ENCODE measurements around the gene TAF9.

DNA sequence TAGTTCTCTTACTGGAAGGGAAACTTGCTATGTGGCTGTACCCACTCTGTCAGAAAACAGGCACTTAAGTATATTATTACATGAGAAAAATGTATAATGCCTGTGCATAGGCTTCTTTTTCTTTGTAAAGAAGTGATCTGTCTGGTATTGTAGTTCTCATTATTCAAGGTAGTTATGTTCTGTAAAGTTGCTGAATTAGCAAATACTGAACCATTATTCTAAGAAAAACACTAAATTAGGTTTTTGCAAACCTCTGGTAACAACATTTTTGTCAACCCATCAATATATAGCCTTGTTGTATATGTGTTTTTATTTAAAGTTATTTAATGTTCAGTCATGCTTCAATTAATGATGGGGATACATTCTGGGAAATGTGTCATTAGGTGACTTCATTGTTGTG is 9.1 kb upstream of the TAF9 start:
- TF ChIP-seq, protein P1, sequence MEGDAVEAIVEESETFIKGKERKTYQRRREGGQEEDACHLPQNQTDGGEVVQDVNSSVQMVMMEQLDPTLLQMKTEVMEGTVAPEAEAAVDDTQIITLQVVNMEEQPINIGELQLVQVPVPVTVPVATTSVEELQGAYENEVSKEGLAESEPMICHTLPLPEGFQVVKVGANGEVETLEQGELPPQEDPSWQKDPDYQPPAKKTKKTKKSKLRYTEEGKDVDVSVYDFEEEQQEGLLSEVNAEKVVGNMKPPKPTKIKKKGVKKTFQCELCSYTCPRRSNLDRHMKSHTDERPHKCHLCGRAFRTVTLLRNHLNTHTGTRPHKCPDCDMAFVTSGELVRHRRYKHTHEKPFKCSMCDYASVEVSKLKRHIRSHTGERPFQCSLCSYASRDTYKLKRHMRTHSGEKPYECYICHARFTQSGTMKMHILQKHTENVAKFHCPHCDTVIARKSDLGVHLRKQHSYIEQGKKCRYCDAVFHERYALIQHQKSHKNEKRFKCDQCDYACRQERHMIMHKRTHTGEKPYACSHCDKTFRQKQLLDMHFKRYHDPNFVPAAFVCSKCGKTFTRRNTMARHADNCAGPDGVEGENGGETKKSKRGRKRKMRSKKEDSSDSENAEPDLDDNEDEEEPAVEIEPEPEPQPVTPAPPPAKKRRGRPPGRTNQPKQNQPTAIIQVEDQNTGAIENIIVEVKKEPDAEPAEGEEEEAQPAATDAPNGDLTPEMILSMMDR (IDR thresholded peaks at IDR 0.05; ENCODE audit: poor library complexity, severe bottlenecking), result no peak
- TF ChIP-seq MXI1 (conservative IDR thresholded peaks at IDR 0.05; ENCODE audit: poor library complexity, severe bottlenecking) (no peak), EZH2 (IDR thresholded peaks at IDR 0.05; ENCODE audit: borderline replicate concordance, insufficient read depth, low read length, poor library complexity, severe bottlenecking) (no peak), RAD21 (conservative IDR thresholded peaks at IDR 0.05) (no peak), POLR2AphosphoS5 (IDR thresholded peaks at IDR 0.05) (no peak), EP300 (conservative IDR thresholded peaks at IDR 0.05; ENCODE audit: poor library complexity, severe bottlenecking) (no peak), SMC3 (conservative IDR thresholded peaks at IDR 0.05; ENCODE audit: poor library complexity) (no peak)
- TF ChIP-seq, protein P2, sequence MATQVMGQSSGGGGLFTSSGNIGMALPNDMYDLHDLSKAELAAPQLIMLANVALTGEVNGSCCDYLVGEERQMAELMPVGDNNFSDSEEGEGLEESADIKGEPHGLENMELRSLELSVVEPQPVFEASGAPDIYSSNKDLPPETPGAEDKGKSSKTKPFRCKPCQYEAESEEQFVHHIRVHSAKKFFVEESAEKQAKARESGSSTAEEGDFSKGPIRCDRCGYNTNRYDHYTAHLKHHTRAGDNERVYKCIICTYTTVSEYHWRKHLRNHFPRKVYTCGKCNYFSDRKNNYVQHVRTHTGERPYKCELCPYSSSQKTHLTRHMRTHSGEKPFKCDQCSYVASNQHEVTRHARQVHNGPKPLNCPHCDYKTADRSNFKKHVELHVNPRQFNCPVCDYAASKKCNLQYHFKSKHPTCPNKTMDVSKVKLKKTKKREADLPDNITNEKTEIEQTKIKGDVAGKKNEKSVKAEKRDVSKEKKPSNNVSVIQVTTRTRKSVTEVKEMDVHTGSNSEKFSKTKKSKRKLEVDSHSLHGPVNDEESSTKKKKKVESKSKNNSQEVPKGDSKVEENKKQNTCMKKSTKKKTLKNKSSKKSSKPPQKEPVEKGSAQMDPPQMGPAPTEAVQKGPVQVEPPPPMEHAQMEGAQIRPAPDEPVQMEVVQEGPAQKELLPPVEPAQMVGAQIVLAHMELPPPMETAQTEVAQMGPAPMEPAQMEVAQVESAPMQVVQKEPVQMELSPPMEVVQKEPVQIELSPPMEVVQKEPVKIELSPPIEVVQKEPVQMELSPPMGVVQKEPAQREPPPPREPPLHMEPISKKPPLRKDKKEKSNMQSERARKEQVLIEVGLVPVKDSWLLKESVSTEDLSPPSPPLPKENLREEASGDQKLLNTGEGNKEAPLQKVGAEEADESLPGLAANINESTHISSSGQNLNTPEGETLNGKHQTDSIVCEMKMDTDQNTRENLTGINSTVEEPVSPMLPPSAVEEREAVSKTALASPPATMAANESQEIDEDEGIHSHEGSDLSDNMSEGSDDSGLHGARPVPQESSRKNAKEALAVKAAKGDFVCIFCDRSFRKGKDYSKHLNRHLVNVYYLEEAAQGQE (IDR thresholded peaks at IDR 0.05; ENCODE audit: borderline replicate concordance), result no peak
